GM18508 (cell line): ENCODE measurements around the gene EPS8.

Source experiments
- ATAC-seq: cut with Tn5 transposase; IDR thresholded peaks from one replicate; pipeline ENCODE4 v1.9.1; 2021; ENCODE audit warnings: moderate number of reproducible peaks; ENCODE audit not compliant: insufficient read depth, unreplicated experiment

Gene EPS8

DNA sequence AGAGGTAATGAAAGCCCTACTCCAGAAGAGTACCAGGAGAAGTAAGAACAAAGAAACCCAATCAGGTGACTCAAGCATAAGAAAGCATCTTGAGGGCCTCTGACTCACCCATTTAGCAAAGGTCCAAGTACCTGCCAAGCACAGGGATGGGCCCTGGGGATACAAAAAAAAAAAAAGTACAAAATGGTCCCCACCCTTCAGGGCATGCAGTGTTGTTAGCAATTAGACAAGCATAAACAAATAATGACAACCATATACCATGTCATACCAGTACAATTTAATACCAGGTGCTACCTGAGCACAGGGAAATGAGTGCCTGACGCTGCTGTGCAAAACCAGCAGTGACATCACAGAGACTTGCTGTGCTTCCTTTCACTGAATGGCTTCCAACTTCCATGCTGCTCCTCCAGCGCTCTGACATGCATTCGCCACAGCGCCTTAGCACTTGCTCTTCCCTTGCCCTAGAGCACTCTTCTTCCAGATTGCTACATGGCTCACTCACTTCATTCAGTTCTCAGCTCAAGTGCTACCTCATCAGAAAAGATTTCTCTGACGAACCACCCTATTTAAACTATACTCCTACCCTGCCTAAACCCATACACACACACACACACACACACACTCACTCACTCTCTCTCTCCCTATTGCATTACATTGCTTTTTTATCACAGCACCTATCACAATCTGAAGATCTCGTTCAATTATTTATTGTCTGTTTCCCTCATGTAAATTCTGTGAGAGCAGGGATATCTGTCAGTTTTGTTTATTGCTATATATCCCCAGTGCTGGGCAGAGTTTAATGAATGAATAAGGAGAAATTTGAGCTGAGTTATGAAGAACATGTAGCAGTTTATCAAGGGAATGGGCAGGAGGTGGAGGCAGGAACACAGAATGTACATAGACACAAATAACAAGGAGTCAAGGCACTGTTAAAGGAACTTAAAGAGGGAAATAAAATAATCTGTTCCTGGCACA is 12.9 kb upstream of the EPS8 start:
- no peak for ATAC-seq

DNA sequence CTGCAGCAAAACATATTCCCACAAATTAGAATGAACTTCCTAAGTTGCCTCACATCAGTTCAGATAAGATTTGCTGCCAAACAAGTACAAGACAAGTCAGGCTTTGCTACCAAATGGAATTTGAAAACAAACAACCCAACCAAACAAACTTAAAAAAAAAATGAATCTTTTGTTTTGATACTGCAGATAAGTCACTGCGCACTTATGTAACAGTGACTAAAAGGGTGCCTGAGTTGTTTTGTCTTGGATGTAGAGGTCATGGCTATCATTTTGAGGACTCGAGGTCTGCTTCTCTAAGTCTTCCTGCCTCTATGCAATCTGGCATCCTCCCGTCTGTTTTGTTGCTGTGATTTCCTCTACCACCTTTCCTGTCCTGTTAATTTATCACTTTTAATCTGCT is 11.1 kb upstream of the EPS8 start:
- no peak for ATAC-seq

DNA sequence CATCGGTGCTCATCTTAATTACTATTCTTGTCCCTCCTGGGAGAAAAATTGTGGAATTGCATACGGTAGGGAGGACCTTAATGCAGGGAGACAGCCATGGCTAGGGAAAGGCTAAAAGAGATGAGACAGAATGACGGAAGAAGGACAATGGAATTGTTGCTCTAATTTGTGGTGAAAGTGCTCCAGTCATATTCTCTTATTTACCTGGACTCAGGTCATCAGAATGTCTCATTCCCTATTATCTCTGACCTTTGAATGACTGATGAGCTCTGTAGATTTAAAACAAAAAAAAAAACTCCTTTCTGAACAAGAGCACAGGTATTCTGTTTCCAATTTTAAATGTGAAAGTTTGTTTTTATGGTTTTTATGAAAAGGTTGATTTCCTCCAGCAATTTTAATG is 8.6 kb upstream of the EPS8 start:
- ATAC-seq = no peak

DNA sequence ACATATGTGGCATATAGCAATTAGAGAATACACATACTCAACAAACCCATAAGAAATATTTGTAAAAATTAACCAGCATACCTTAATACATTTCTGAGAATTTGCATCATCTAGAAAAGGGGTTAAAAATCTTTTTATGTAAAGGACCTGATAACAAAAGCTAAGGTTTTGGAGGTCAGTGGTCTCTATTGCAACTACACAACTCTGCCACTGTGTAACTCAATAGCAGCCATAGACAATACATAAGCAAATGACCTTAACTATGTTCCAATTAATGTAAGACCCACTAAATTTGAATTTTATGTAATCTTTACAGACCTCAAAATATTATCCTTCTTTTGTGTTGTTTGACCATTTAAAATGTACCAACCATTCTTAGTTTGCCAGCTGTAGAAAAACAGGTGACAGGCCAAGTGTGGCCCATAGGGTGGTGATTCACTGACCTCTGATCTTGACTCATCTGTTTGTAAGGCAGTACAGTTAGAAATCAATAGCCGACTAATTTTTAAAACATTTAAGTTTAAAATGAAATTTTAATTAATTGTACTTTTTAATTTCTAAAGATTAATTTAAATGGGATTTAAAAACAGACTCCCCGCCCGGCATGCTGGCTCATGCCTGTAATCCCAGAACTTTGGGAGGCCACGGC is 7.4 kb upstream of the EPS8 start:
- ATAC-seq = no peak

DNA sequence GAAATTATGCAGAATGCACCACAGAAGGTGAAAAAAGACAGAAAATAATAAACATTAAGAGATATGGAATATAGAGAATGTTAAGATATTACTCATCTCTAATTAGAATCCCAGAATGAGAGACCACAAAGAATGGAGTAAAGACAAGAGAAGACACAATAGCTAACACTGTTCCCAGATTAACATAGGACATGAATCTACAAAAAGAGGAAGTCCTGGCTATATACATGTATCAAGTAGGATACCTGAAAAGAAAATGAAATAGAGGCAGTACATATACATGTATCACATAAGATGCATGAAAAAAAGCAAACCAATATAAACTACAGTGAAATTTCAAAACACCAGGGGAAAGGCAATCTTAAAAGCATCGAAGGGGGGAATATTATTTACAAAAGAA is 5.6 kb upstream of the EPS8 start:
- no peak for ATAC-seq

DNA sequence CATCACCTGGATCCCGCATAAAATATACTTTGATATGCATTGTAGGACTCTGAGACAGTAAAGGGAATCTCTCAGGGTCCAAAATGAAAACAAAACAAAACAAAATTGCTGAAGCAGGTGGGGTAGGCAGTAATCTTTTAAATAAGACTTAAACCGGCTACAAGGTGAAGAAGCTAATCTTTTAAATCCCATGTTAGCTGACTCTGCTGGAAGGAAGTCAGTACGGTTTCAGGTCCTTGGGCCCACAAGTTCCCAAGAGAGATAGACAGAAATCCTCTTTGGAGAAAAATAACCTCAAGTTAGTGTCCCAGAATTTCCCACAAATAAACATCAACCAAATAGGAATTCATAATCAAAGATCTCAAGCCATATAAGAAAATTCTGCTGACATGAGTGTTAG is 5.0 kb upstream of the EPS8 start:
- ATAC-seq = no peak

DNA sequence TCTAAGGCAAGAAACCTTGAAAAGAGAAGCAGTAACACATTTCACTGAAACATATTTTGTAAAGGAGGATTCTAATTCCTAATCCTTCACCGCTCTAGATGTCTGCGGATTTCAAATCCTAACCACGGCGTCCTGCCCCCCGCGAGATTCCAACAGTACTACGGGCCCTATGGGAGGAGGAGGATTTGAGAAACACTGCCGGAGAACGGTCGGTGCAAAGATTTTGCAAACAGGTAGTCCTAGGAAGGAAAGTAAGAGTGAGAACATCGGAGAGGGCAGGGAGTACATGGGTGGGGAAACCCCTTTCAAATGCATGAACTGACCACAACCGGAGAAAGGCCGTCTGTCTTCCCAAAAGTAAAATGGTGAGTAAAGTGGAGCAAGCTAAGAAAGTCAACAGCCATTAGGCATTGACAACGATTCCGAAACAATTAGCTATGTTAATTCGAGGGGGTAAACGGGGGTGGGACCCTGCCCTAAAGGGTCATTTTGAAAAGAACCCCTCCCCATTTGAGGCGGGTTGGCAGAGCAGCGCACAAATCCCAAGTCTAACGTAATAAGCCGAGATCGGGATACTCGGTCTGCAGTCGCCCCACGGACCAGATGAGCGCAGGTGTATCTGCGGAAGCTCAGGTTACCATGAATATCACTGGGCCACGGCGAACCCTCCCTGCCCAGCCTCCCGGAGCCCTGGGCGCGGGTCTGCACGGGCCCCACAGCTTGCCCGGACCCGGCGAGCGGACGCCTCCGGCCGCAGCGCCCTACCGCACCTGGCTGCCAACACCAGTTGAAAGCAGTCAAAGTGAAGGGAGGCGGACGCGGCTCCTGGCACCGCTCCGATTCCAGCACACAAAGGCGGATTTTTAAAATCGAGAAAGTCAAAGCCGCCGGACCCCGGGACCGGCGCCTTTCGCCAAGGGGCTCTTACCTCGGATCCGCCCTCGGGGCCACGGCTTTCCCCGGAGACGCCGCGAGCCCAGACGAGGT is 662 bp downstream of the EPS8 start:
- ATAC-seq = peak; percentile 20

DNA sequence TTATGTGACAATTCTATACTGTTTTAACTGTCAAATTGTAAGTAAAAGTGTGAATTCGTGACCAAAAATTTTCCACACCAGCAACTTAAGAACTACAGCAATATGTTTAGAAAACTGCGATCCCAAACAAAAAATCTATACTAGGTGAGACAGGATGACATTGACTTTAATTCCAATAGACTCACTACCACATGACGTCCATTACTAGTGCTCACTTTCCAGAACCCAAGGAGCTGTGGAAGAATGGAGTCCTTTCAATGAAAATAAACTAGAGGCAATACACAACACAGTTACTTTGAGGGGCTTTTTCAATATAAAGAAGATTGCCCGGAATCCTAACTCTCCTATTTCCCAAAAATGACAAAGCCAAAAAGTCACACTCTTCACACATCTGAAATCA is 1.4 kb downstream of the EPS8 start:
- no peak for ATAC-seq

DNA sequence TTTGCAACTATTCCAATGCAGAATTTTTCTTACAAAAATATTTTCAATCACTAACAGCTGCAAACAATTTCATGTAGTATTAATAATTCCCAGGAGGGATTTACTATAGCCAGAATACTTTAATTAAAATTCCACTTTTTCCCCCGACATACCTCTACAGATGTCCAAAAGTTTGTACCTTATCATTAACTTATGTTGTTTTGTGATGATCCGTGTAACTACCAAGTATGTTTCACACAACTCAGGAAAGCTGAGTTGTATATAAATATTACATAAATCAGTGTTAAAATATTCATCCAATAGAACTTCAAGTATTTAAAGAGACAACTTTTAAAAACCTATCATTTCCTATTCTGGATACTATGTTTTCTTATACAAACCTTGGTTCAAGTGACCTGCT is 2.4 kb downstream of the EPS8 start:
- no peak for ATAC-seq

DNA sequence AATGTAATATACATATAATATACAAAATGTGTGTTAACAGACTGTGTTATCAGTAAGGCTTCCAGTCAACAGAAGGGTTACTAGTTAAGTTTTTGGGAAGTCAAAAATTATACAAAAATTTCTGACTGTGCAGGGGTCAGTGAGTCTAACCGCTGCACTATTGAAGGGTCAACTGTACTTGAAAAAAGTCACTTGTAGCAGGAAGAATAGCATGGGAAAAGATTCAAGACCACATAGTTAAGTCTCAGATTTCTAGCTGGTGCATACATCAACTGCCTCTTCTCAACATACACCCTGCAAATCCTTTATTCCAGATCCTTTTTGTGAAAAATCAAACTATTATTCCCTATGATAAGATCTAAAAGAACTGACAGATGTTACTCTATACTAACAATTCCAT is 5.9 kb downstream of the EPS8 start:
- no peak for ATAC-seq

DNA sequence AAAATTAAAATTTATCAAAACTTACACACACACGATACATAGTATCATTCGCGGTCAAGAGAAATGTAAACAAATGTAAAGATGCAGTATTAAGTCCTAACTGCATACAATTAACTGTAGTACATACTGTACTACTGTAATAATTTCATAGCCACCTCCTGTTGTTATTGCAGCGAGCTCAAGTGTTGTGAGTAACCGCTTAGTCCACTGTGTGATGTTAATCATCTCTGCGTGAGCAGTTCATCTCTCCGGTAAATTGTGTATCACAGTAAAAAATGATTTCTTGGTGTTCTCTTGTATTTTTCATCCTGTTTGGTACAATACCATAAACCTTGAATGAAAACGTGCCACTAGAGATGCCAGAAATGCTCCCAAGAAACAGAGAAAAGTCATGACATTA is 6.5 kb downstream of the EPS8 start:
- no peak for ATAC-seq

DNA sequence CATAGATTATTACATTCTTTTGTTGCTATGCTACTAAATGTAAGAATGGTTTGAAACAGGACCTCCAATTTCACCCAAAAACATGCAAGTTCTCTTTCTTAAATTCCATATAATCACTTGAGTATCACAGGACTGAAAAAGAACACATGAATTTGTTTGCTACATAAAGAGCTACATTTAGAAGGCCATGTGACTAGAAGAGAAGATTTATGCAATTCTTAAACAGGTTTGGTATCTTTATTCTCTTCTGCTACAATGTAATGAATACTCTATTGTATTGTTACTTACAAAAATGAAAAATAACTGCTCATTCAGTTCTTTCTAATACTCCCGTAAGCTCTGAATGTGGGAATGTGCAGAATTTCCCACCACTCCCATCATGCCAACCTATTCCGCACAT is 9.3 kb downstream of the EPS8 start:
- ATAC-seq = no peak

DNA sequence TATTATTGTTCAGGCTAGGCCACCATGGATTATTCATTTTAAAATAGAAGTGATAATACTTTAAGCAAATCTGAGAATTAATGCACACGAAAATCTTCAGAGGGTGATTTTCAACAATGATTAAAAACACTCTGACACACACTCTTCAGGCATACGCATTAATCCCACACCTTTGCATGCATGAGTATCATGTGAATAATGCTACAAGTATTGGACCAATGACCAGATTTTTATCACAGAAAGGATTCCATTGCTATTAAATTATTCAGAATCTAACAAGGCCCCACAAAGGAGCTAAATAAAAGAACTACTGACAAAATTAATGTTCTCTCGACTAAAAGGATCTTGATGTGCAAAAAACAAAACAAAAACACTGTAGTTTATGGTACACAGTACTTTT is 11.1 kb downstream of the EPS8 start:
- ATAC-seq = no peak

DNA sequence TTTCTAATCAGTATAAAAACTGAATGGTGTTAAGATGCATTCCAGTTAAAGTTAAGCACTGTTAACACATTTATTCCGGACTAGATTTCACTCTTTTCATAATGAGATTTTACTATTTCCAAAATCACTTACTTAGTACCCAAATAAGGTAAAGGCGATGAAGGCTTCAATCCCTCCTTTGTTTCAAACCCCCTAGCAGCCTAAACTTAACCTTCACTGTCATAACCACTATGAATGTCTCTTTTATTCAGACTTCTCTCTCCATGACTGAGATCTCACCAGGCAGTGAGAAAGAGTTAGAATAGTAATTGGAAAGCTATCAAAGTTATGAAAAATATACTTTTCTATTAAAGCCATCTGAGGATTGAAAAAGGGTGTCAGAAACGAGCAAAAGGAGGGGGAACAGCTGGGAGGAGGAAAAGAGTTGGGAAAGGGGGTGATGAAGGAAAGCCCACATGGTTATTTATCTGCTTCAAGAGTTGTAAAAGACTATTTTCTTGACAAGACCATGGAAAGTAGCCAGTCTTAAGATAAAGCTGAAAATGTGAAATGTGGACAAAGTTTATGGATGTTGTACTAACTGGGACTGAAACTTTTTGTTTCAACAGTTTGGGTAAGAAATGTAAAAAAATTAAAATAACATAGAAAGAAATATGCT is 11.7 kb downstream of the EPS8 start:
- ATAC-seq = no peak

DNA sequence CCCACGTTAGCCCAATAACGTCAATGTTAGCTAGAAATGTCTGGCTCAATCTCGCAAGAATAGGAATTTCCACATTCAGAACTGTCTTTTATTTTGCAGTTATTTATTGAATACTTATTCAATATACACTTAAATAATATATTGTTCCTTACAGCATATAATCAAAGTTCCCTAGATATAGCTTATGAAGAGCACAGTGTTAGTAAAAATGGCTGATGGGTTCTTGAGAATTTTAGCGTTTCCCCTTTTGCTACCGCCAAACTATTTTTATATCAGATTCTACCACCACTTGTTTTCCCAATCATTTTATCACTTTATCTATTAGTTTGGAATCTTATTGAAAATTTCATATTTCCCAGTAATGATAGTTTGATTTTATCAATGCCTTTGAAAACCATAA is 12.7 kb downstream of the EPS8 start:
- no peak for ATAC-seq

DNA sequence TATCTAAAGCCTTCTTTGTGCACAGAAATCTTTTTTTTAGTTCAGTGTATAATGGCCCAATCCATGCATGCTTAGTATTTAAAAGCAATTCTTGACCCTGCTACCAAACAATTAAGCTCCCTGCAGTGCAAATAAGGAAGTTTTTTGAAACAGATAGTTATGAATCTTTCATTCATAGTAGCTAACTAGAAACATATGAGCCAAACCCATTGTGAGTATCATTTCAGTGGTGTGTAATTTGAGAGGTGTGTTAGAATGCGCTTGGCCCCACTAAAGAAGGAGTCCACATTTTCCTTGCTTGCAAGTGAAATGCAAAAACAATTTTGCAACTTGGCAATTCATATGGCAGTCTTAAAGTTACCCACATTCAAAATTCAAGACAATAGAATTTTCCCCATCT is 14.4 kb downstream of the EPS8 start:
- ATAC-seq = no peak

DNA sequence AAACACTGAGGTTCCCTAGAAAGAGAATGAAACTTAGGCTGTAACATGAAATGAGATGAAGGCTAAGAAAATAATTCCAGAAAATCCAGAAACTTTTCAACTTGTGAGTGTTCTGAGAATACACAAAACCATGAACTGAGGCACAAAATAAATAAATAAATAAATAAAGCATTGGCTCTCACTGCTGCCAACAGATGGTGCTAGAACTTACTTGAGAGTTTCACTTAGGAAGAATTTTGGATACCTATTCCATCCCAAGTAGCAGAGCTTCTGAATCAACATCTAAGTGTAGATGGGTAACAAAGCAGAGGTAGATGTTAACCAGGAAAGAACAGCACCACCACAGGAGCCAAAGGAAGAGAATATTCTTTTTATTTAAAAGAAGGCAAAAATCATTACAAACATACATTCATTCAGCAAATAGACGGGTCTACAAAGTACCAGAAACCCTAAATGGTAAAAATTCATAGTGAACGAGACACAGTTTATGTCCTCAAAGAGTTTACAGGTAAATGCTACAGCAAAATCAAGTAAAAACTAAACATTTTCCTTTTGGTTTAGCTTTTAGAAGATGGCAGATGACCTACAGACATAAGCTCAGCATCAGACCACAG is 16.7 kb downstream of the EPS8 start:
- ATAC-seq = no peak

DNA sequence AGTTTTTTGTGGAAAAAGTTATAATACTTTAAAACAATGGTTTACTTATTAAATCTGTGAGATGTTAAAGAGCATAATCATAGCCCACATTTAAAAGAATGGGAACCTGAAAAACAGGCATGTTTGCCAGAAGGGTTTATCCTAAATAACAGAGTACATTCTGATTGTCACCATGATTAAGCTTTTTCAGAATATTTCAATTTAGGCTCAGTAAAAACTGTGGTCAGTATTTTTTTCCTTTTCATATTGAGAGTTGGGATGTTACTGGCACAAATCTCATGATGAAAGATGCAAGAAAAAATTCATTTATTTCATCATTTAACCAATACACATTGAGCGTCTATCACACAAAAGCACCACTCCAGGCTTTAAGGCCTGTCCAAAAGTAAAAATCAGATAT is 18.6 kb downstream of the EPS8 start:
- no peak for ATAC-seq

DNA sequence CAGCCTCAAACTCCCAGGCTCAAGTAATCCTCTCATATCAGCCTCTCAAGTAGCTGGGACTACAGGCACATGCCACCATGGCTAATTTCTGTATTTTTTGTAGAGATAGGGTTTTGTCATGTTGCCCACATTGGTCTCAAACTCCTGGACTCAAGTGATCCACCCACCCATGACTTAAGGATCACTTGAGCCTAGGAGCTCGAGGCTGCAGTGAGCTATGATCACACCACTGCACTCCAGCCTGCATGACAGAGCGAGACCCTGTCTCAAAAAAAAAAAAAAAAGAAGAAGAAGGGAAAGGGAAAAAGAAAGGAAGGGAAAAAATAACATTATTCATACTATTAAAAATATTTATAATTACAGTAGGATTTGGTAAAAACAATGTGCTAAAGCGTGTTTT is 19.2 kb downstream of the EPS8 start:
- no peak for ATAC-seq

DNA sequence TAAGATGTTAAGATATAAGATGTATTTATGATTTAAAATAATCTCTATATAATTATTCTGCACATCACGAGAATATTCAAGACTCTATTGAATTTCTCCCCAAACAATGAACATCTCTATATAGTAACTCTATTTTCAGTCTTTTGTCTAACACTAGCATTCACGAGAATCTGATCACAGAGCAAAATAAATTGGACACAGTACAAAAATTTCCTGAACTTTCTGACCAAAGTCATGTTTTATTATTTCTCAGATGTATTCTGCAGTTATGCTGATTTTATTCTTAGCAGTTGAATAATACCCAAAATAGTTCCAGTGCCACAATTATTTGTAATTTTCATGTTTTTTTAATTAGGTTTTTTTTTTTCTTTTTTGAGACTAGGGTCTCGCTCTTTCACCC is 19.6 kb downstream of the EPS8 start:
- no peak for ATAC-seq
